SK-N-SH treated with all-trans-retinoic acid at 6 μM for 48 hours (cell line): ENCODE measurements around the gene ZNF785.

ENCODE experiments used
- ARNTL ChIP-seq: fragments of 450-650 bp; formaldehyde crosslinking; IDR thresholded peaks from 2 replicates; pipeline ENCODE4 v1.5.0; 2020; ENCODE audit warnings: low read depth, mild to moderate bottlenecking, moderate library complexity, borderline replicate concordance
- GLIS3 ChIP-seq: fragments of 250-450 bp; sonication (Bioruptor Pico); IDR thresholded peaks from 2 replicates; pipeline ENCODE4 v1.5.0; 2020; ENCODE audit warnings: mild to moderate bottlenecking, moderate library complexity
- PPARA ChIP-seq: fragments of 250-450 bp; sonication (Bioruptor Pico); IDR thresholded peaks from 2 replicates; pipeline ENCODE4 v1.5.0; 2020; ENCODE audit warnings: mild to moderate bottlenecking, borderline replicate concordance
- TCF4 ChIP-seq: fragments of 250-450 bp; sonication (Bioruptor Pico); IDR thresholded peaks from 2 replicates; pipeline ENCODE4 v1.8.0; 2021; ENCODE audit warnings: mild to moderate bottlenecking, moderate library complexity, borderline replicate concordance
- ZC3H10 ChIP-seq: fragments of 250-450 bp; sonication (Bioruptor Pico); IDR thresholded peaks from 2 replicates; pipeline ENCODE4 v1.5.1; 2021; ENCODE audit warnings: mild to moderate bottlenecking, moderate library complexity
- ZFP30 ChIP-seq: fragments of 450-650 bp; formaldehyde crosslinking; IDR thresholded peaks from 2 replicates; pipeline ENCODE4 v1.5.0; 2022; ENCODE audit warnings: mild to moderate bottlenecking, moderate library complexity
- ZNF565 ChIP-seq: fragments of 450-650 bp; formaldehyde crosslinking; conservative IDR thresholded peaks from 2 replicates; pipeline ENCODE4 v1.5.0; 2020; ENCODE audit warnings: low read depth, mild to moderate bottlenecking, moderate library complexity
- TF ChIP-seq, protein P1 (sequence below): fragments of 250-450 bp; sonication (Bioruptor Pico); IDR thresholded peaks from 2 replicates; pipeline ENCODE4 v1.8.0; 2021; ENCODE audit warnings: low read depth, mild to moderate bottlenecking, moderate library complexity, borderline replicate concordance
- TF ChIP-seq, protein P2 (sequence below): fragments of 250-450 bp; sonication (Bioruptor Pico); IDR thresholded peaks from 2 replicates; pipeline ENCODE4 v1.8.0; 2020; ENCODE audit warnings: mild to moderate bottlenecking, moderate library complexity, borderline replicate concordance
- TF ChIP-seq, protein P3 (sequence below): fragments of 250-450 bp; sonication (Bioruptor Pico); IDR thresholded peaks from 2 replicates; pipeline ENCODE4 v1.5.1; 2020; ENCODE audit warnings: low read depth, mild to moderate bottlenecking, moderate library complexity

DNA sequence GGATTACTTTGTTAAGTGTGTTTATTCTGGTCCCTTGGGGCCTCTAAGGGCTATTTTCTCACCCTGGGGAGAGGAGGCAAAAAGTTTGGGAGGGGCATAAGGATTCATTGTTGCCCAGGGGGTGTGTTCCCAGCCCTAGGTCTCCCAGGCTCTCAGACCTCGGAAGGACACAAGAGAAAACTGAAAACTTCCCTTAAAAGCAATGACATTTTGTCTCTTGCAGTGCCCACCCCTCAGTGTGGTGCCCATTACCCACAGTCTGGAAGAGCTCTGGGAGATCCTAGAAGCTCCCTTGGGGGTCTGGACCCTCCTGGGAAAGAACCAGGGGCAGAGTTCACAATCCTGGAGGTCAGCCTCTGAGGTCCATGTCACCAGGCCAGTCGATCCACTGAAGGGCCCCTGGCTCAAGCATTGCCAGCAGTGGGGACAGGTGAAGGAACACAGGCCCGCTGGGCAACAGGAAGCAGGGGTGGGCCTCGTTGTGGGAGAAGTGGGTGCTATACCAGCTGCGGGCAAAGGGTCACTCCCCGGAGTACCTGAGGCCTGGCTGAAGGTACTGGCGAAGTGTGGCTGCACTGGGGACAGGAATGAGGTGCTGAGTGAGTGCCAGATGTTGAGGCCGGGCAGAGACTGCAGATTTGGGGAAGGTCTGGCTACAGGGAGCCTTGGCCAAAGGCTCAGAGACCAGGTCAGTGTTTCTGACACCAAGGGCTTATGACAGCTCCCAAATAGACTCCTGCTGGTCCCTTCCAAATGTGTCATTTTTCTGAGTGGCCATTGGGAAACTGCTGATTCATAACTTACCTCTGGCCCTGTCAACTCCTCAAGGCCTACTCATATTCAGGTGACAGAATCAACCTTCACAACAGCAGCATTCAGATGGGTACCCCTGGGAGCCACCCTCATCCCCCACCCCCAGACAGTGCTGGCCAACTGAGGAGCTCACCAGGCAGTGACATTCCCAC lies 46.2 kb downstream of the ZNF785 start:
- TF ChIP-seq PPARA (no peak), ZC3H10 (CRISPR knock-in tag) (no peak), ARNTL (CRISPR knock-in tag) (no peak), GLIS3 (CRISPR knock-in tag) (no peak), TCF4 (CRISPR knock-in tag) (no peak), ZFP30 (CRISPR knock-in tag) (no peak), ZNF565 (CRISPR knock-in tag) (no peak)
- TF ChIP-seq, protein P1, sequence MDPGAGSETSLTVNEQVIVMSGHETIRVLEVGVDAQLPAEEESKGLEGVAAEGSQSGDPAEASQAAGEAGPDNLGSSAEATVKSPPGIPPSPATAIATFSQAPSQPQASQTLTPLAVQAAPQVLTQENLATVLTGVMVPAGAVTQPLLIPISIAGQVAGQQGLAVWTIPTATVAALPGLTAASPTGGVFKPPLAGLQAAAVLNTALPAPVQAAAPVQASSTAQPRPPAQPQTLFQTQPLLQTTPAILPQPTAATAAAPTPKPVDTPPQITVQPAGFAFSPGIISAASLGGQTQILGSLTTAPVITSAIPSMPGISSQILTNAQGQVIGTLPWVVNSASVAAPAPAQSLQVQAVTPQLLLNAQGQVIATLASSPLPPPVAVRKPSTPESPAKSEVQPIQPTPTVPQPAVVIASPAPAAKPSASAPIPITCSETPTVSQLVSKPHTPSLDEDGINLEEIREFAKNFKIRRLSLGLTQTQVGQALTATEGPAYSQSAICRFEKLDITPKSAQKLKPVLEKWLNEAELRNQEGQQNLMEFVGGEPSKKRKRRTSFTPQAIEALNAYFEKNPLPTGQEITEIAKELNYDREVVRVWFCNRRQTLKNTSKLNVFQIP = no peak
- TF ChIP-seq, protein P2, sequence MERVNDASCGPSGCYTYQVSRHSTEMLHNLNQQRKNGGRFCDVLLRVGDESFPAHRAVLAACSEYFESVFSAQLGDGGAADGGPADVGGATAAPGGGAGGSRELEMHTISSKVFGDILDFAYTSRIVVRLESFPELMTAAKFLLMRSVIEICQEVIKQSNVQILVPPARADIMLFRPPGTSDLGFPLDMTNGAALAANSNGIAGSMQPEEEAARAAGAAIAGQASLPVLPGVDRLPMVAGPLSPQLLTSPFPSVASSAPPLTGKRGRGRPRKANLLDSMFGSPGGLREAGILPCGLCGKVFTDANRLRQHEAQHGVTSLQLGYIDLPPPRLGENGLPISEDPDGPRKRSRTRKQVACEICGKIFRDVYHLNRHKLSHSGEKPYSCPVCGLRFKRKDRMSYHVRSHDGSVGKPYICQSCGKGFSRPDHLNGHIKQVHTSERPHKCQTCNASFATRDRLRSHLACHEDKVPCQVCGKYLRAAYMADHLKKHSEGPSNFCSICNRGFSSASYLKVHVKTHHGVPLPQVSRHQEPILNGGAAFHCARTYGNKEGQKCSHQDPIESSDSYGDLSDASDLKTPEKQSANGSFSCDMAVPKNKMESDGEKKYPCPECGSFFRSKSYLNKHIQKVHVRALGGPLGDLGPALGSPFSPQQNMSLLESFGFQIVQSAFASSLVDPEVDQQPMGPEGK (CRISPR knock-in tag) = no peak
- TF ChIP-seq, protein P3, sequence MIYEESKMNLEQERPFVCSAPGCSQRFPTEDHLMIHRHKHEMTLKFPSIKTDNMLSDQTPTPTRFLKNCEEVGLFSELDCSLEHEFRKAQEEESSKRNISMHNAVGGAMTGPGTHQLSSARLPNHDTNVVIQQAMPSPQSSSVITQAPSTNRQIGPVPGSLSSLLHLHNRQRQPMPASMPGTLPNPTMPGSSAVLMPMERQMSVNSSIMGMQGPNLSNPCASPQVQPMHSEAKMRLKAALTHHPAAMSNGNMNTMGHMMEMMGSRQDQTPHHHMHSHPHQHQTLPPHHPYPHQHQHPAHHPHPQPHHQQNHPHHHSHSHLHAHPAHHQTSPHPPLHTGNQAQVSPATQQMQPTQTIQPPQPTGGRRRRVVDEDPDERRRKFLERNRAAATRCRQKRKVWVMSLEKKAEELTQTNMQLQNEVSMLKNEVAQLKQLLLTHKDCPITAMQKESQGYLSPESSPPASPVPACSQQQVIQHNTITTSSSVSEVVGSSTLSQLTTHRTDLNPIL (CRISPR knock-in tag) = no peak
